Stomach (tissue), 9 donors: ENCODE data around the gene FITM2. TPM values are rescaled to one million over a fixed set of nuclear protein-coding genes. Genes with fewer than 3 reads are reported as not detected.

Source experiments
- DNase-seq, 2 donors: peaks; one replicate each; pipeline versions ENCODE4 v3.0.0 to v3.0.0-alpha.2; 2013 to 2019
- H3K27ac ChIP-seq, 5 donors: fragments of 200-600 bp in 4 of 5; sonication (generic) in 4 of 5; one replicate each; pipeline ENCODE4 v1.5.1; 2013 to 2019; ENCODE audit warnings: mild to moderate bottlenecking in 1 of 5, moderate library complexity in 1 of 5
- H3K27me3 ChIP-seq, 3 donors: fragments of 200-600 bp; sonication (generic); one replicate each; pipeline ENCODE4 v1.5.1; 2017 to 2019; ENCODE audit warnings: mixed run types in 1 of 3
- H3K36me3 ChIP-seq, 4 donors: fragments of 200-600 bp; sonication (generic); 1 replicate in 3 of 4; 2 replicates in 1 of 4; pipeline ENCODE4 v1.5.1; 2016 to 2019
- H3K4me1 ChIP-seq, 4 donors: fragments of 200-600 bp; sonication (generic); one replicate each; pipeline ENCODE4 v1.5.1; 2016 to 2019
- H3K4me3 ChIP-seq, 4 donors: fragments of 200-600 bp; sonication (generic) in 3 of 4; one replicate each; pipeline ENCODE4 v1.5.1; 2016 to 2019; ENCODE audit warnings: mild to moderate bottlenecking in 1 of 4
- H3K9me3 ChIP-seq, 4 donors: fragments of 200-600 bp; sonication (generic); one replicate each; pipeline ENCODE4 v1.5.1; 2016 to 2019
- CTCF ChIP-seq, 7 experiments: fragments of 450-650 bp in 4 of 7; fragments of 200-600 bp in 3 of 7; sonication (generic) in 3 of 7; IDR thresholded peaks; one replicate each; pipeline ENCODE4 v1.5.1; 2016 to 2019; ENCODE audit warnings: antibody characterized with exemption in 7 of 7, control low read depth in 2 of 7, mild to moderate bottlenecking in 1 of 7
- EP300 ChIP-seq: sonication (generic); formaldehyde crosslinking; IDR thresholded peaks from one replicate; pipeline ENCODE4 v1.6.1; 2017; ENCODE audit warnings: antibody characterized with exemption
- POLR2A ChIP-seq, 4 donors: fragments of 450-650 bp; IDR thresholded peaks; one replicate each; pipeline ENCODE4 v1.6.1; 2016; ENCODE audit warnings: antibody characterized with exemption in 4 of 4, control low read depth in 2 of 4, mild to moderate bottlenecking in 1 of 4, moderate library complexity in 1 of 4
- POLR2AphosphoS5 ChIP-seq, 3 donors: sonication (generic); formaldehyde crosslinking; IDR thresholded peaks; one replicate each; pipeline ENCODE4 v1.6.1; 2016; ENCODE audit warnings: antibody characterized with exemption in 3 of 3
- WGBS, 5 donors: extraction: QIAGEN DNeasy Blood & Tissue Kit in 3 of 5; methylation state at CpG; one replicate each; pipeline versions ENCODE4 v1.1.5 to v1.1.7; 2013 to 2018; 5-methylcytosine and 5-hydroxymethylcytosine counted together
- intact Hi-C: fragments of 100-400 bp; cut with DNase I; formaldehyde crosslinking; loops from one replicate; pipeline ENCODE4 v1.15.1; 2023; ENCODE audit warnings: low total_unique reads
- polyA plus RNA-seq, 3 donors: library from polyadenylated mRNA; stranded (reverse); fragments of 200-250 nt; gene quantifications; one replicate each; pipeline ENCODE4 v1.2.3, GENCODE V29; 2013
- total RNA-seq, 5 donors: library from RNA; depleted of rRNA; stranded (reverse); fragments of >200 nt; gene quantifications; one replicate each; pipeline versions ENCODE4 v1.1.0 to v1.2.3, GENCODE V29; 2014 to 2016
- donor health status: healthy with polysubstance abuse.
- donor health status: Bipolar disorder and iron deficiency.
- donor health status: healthy.

Gene FITM2
- total and polyA plus RNA-seq, 8 donors = 0.46 to 5.7 (median 2.8) TPM

- Histone ChIP-seq H3K4me3 (no peak overlapping the region), H3K9me3 (peaks cover 0 to 2% (median 0%) of the 10 kb centered on the region in 4 donors), H3K36me3 (no peaks in the 10 kb centered on the region), H3K27me3 (no peaks in the 10 kb centered on the region), H3K4me1 (peaks cover 0 to 9% (median under 1%) of the 10 kb centered on the region in 4 donors), H3K27ac (no peak overlapping the region)
- TF ChIP-seq CTCF (IDR thresholded peaks at IDR 0.05) (no peak), EP300 (no peak)
- 88 to 95% (median 89%) methylated on average over 4 of the region's 4 CpGs for WGBS, 5 donors
- intact Hi-C loops = no loop called here
- DNase-seq = no peak
Measured at GRCh38 chr20:44297721-44298120, 13.3 kb downstream of the FITM2 start.

- no peak overlapping the region for H3K4me3 ChIP-seq
- no peaks in the 10 kb centered on the region for H3K27me3 ChIP-seq
- intact Hi-C loops = no loop called here
- 78 to 87% (median 83%) methylated on average over 7 of the region's 7 CpGs for WGBS, 5 donors
- no peak for TF ChIP-seq POLR2A (IDR thresholded peaks at IDR 0.05)
- TF ChIP-seq POLR2AphosphoS5 (IDR thresholded peaks at IDR 0.05) = no peak
- TF ChIP-seq EP300 = no peak
- no peak for TF ChIP-seq CTCF (IDR thresholded peaks at IDR 0.05)
- DNase-seq = peak in 1 of 2 donors; percentile 15
- H3K4me1 ChIP-seq = no peaks in the 10 kb centered on the region
- H3K36me3 ChIP-seq = no peaks in the 10 kb centered on the region
- H3K9me3 ChIP-seq = no peaks in the 10 kb centered on the region
- H3K27ac ChIP-seq = no peak overlapping the region
Measured at GRCh38 chr20:44296011-44296410, 15.0 kb downstream of the FITM2 start.

GRCh38 chr20:44291754-44292153 is 19.2 kb downstream of the FITM2 start:
- Histone ChIP-seq H3K4me3 (no peak overlapping the region), H3K9me3 (no peaks in the 10 kb centered on the region), H3K36me3 (peaks cover 0 to 7% (median 0%) of the 10 kb centered on the region in 4 donors), H3K27me3 (no peaks in the 10 kb centered on the region), H3K4me1 (no peaks in the 10 kb centered on the region), H3K27ac (no peak overlapping the region)
- WGBS, 5 donors = 90 to 93% (median 93%) methylated on average over 7 of the region's 7 CpGs
- TF ChIP-seq POLR2A (IDR thresholded peaks at IDR 0.05) (no peak), EP300 (no peak), POLR2AphosphoS5 (IDR thresholded peaks at IDR 0.05) (no peak), CTCF (IDR thresholded peaks at IDR 0.05) (no peak)
- intact Hi-C loops = no loop called here
- no peak for DNase-seq

- DNase-seq = no peak
- Histone ChIP-seq H3K4me3 (no peak overlapping the region), H3K9me3 (no peaks in the 10 kb centered on the region), H3K27me3 (no peaks in the 10 kb centered on the region), H3K4me1 (no peaks in the 10 kb centered on the region), H3K36me3 (peaks cover 0 to 7% (median 0%) of the 10 kb centered on the region in 4 donors), H3K27ac (no peak overlapping the region)
- intact Hi-C loops = no loop called here
- TF ChIP-seq CTCF (IDR thresholded peaks at IDR 0.05) (no peak), EP300 (no peak), POLR2A (IDR thresholded peaks at IDR 0.05) (no peak), POLR2AphosphoS5 (IDR thresholded peaks at IDR 0.05) (no peak)
- 88 to 98% (median 94%) methylated on average over 3 of the region's 3 CpGs for WGBS, 5 donors
Measured at GRCh38 chr20:44288252-44288651, 22.8 kb downstream of the FITM2 start.
